ENCODE measurements around the gene LIN28A. TPM values are rescaled to one million over a fixed set of nuclear protein-coding genes. Genes with fewer than 3 reads are reported as not detected.

Gene LIN28A
- total and polyA plus RNA-seq, 2 experiments from 2014 or later: 604 to 1,571 TPM

DNA sequence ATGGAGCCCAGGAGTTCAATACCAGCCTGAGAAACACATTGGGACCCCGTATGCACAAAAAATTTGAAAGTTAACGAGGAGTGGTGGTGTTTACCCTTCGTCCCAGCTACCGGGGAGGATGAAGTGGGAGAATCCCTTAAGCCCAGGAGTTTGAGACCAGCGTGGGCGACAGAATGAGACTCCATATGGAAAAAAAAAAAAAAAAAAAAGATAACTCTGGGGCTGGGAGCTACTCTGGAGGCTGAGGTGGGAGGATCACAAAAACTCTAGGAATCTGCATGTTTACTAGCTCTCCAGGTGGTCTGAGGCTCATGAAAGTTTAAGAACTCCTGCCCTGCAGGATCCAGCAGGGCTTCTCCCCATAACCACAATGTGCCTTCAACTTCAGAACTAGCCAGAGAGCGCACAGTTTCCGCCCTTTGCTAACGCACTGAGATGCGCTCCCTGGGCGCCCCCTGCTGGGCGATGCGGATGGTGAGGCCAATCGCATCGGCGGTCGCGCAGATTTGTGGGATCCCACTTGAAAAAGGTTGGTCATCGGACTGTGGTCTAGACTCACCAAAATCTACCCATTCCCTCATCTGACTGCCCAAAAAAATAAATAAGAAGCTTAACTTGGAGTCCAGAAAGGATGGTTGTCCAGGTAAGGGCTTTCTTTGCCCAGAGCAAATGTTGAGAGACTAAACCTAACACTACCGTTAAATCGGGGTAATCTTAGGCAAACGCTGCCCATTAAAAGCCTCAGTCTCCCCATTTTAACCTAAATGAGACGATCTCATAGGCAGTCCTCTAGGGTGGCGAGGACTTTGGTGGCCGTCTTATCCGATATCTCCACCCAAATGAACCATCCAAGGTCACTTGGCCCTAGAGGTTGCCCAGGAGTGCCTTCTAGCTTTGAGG, 46.8 kb upstream of the LIN28A start:
- peak overlapping the region; percentile 69; the same call in 1 of the 2 replicates for H2AFZ ChIP-seq
- peaks cover 41% of the 10 kb centered on the region for H3K27me3 ChIP-seq (ENCODE audit: insufficient read depth)
- no peaks in the 10 kb centered on the region for H4K20me1 ChIP-seq (replicated peaks; ENCODE audit: insufficient read depth)
- DNase-seq (ENCODE audit: low spot score): peak; percentile 94
- Mint-ChIP-seq H3K9me3 (no peaks in the 10 kb centered on the region), H3K27me3 (ENCODE audit: insufficient read depth, low read depth, poor library complexity) (peaks cover 30% of the 10 kb centered on the region), H3K36me3 (ENCODE audit: low read depth) (no peaks in the 10 kb centered on the region), H3K27ac (no peak overlapping the region), H3K4me3 (no peak overlapping the region; the same call in 2 of the 3 replicates), H3K4me1 (peaks cover 30% of the 10 kb centered on the region)
- H3K4me1 ChIP-seq (ENCODE audit: insufficient read depth): peaks cover 10% of the 10 kb centered on the region
- TF ChIP-seq, protein P1, sequence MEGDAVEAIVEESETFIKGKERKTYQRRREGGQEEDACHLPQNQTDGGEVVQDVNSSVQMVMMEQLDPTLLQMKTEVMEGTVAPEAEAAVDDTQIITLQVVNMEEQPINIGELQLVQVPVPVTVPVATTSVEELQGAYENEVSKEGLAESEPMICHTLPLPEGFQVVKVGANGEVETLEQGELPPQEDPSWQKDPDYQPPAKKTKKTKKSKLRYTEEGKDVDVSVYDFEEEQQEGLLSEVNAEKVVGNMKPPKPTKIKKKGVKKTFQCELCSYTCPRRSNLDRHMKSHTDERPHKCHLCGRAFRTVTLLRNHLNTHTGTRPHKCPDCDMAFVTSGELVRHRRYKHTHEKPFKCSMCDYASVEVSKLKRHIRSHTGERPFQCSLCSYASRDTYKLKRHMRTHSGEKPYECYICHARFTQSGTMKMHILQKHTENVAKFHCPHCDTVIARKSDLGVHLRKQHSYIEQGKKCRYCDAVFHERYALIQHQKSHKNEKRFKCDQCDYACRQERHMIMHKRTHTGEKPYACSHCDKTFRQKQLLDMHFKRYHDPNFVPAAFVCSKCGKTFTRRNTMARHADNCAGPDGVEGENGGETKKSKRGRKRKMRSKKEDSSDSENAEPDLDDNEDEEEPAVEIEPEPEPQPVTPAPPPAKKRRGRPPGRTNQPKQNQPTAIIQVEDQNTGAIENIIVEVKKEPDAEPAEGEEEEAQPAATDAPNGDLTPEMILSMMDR (conservative IDR thresholded peaks at IDR 0.05; ENCODE audit: low read depth in 2 of 2): peak; percentile 96 to 98
- no peak for TF ChIP-seq ZNF114 (CRISPR knock-in tag; IDR thresholded peaks at IDR 0.05)
- no peak overlapping the region for H3K4me3 ChIP-seq
- H3K4me2 ChIP-seq: no peak overlapping the region
- H3F3A ChIP-seq (replicated peaks; ENCODE audit: low read depth): peaks cover 16% of the 10 kb centered on the region; the same call in 1 of the 2 replicates
- H3K27ac ChIP-seq (ENCODE audit: low read depth): no peak overlapping the region
- peak; percentile 53 for ATAC-seq
- no peaks in the 10 kb centered on the region for H3K36me3 ChIP-seq (ENCODE audit: insufficient read depth)
- H3K9me2 ChIP-seq (ENCODE audit: insufficient read depth): no peaks in the 10 kb centered on the region
- H3K79me2 ChIP-seq (replicated peaks; ENCODE audit: insufficient read depth): no peaks in the 10 kb centered on the region

DNA sequence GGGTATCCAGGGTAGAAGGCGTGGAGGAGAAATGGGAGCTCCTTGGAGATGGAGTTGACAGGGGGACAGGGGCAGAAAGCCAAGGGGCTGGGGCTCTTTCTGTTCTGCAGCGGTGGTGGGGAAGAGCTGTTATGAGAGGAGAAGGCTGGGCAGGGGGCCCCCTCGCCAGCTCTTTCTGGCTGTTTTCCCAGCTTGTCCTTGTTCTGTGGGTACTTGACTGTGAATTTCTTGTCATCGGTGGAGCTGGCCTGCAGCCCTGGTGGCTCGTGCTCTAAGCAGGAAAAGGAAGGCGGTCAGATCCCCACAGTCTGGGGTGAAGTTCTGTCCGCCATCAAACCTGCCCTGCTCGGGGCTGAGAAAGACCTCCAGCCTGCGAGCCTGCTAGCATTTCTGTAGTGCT, 45.7 kb upstream of the LIN28A start:
- Histone ChIP-seq H3K4me2 (no peak overlapping the region), H3K79me2 (replicated peaks; ENCODE audit: insufficient read depth) (no peaks in the 10 kb centered on the region), H2AFZ (no peak overlapping the region), H3K4me1 (ENCODE audit: insufficient read depth) (peaks cover 7% of the 10 kb centered on the region), H3K27ac (ENCODE audit: low read depth) (no peak overlapping the region), H3K4me3 (no peak overlapping the region), H3K36me3 (ENCODE audit: insufficient read depth) (no peaks in the 10 kb centered on the region), H4K20me1 (replicated peaks; ENCODE audit: insufficient read depth) (no peaks in the 10 kb centered on the region), H3K27me3 (ENCODE audit: insufficient read depth) (peaks cover 32% of the 10 kb centered on the region), H3K9me2 (ENCODE audit: insufficient read depth) (no peaks in the 10 kb centered on the region), H3F3A (replicated peaks; ENCODE audit: low read depth) (peaks cover 16% of the 10 kb centered on the region; the same call in 1 of the 2 replicates)
- H3K27ac Mint-ChIP-seq: no peak overlapping the region
- DNase-seq (ENCODE audit: low spot score) (no peak), ATAC-seq (no peak)
- no peaks in the 10 kb centered on the region for H3K36me3 Mint-ChIP-seq (ENCODE audit: low read depth)
- H3K4me1 Mint-ChIP-seq: peaks cover 20% of the 10 kb centered on the region
- H3K9me3 Mint-ChIP-seq: no peaks in the 10 kb centered on the region
- H3K4me3 Mint-ChIP-seq: no peak overlapping the region
- H3K27me3 Mint-ChIP-seq (ENCODE audit: insufficient read depth, low read depth, poor library complexity): peaks cover 31% of the 10 kb centered on the region
- TF ChIP-seq STAT1 (IDR thresholded peaks at IDR 0.05; ENCODE audit: unreplicated experiment) (no peak), EZH2phosphoT487 (IDR thresholded peaks at IDR 0.05; ENCODE audit: unreplicated experiment) (no peak), JUNB (IDR thresholded peaks at IDR 0.05; ENCODE audit: unreplicated experiment) (no peak), ZNF114 (CRISPR knock-in tag; IDR thresholded peaks at IDR 0.05) (no peak), POLR2AphosphoS5 (IDR thresholded peaks at IDR 0.05; ENCODE audit: low read depth) (no peak), NANOG (IDR thresholded peaks at IDR 0.05; ENCODE audit: borderline replicate concordance) (no peak), ZNF331 (CRISPR knock-in tag; IDR thresholded peaks at IDR 0.05; ENCODE audit: low read depth) (no peak), CREB1 (CRISPR knock-in tag; IDR thresholded peaks at IDR 0.05; ENCODE audit: low read depth) (no peak)
- TF ChIP-seq, protein P1 (conservative IDR thresholded peaks at IDR 0.05; ENCODE audit: low read depth in 2 of 2): no peak
- TF ChIP-seq, protein P2, sequence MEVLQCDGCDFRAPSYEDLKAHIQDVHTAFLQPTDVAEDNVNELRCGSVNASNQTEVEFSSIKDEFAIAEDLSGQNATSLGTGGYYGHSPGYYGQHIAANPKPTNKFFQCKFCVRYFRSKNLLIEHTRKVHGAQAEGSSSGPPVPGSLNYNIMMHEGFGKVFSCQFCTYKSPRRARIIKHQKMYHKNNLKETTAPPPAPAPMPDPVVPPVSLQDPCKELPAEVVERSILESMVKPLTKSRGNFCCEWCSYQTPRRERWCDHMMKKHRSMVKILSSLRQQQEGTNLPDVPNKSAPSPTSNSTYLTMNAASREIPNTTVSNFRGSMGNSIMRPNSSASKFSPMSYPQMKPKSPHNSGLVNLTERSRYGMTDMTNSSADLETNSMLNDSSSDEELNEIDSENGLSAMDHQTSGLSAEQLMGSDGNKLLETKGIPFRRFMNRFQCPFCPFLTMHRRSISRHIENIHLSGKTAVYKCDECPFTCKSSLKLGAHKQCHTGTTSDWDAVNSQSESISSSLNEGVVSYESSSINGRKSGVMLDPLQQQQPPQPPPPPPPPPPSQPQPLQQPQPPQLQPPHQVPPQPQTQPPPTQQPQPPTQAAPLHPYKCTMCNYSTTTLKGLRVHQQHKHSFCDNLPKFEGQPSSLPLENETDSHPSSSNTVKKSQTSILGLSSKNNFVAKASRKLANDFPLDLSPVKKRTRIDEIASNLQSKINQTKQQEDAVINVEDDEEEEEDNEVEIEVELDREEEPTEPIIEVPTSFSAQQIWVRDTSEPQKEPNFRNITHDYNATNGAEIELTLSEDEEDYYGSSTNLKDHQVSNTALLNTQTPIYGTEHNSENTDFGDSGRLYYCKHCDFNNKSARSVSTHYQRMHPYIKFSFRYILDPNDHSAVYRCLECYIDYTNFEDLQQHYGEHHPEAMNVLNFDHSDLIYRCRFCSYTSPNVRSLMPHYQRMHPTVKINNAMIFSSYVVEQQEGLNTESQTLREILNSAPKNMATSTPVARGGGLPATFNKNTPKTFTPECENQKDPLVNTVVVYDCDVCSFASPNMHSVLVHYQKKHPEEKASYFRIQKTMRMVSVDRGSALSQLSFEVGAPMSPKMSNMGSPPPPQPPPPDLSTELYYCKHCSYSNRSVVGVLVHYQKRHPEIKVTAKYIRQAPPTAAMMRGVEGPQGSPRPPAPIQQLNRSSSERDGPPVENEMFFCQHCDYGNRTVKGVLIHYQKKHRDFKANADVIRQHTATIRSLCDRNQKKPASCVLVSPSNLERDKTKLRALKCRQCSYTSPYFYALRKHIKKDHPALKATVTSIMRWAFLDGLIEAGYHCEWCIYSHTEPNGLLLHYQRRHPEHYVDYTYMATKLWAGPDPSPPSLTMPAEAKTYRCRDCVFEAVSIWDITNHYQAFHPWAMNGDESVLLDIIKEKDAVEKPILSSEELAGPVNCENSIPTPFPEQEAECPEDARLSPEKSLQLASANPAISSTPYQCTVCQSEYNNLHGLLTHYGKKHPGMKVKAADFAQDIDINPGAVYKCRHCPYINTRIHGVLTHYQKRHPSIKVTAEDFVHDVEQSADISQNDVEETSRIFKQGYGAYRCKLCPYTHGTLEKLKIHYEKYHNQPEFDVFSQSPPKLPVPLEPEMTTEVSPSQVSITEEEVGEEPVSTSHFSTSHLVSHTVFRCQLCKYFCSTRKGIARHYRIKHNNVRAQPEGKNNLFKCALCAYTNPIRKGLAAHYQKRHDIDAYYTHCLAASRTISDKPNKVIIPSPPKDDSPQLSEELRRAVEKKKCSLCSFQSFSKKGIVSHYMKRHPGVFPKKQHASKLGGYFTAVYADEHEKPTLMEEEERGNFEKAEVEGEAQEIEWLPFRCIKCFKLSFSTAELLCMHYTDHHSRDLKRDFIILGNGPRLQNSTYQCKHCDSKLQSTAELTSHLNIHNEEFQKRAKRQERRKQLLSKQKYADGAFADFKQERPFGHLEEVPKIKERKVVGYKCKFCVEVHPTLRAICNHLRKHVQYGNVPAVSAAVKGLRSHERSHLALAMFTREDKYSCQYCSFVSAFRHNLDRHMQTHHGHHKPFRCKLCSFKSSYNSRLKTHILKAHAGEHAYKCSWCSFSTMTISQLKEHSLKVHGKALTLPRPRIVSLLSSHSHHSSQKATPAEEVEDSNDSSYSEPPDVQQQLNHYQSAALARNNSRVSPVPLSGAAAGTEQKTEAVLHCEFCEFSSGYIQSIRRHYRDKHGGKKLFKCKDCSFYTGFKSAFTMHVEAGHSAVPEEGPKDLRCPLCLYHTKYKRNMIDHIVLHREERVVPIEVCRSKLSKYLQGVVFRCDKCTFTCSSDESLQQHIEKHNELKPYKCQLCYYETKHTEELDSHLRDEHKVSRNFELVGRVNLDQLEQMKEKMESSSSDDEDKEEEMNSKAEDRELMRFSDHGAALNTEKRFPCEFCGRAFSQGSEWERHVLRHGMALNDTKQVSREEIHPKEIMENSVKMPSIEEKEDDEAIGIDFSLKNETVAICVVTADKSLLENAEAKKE (CRISPR knock-in tag; IDR thresholded peaks at IDR 0.05): no peak

Measured in GM23338 (cell line).